ENCODE measurements around the gene ZBP1.

- TF ChIP-seq CTCF (IDR thresholded peaks at IDR 0.05) (no peak), POLR2A (IDR thresholded peaks at IDR 0.05) (no peak), POLR2AphosphoS5 (IDR thresholded peaks at IDR 0.05) (no peak)
Measured at GRCh38 chr20:57619051-57619831, 985 bp downstream of the ZBP1 start.
